Dedifferentiated amniotic fluid mesenchymal stem cell (primary cell): ENCODE results near the gene PEMT.
"Not testable (repeated sequence)": the region's sequence is repeated elsewhere in the genome, so short reads cannot be mapped to it uniquely, and the experiment has no call there.

ENCODE experiments used
- DNase-seq: peaks from one replicate; pipeline ENCODE4 v3.0.0-alpha.2; 2016; ENCODE audit errors: extremely low spot score

PEMT gene

DNA sequence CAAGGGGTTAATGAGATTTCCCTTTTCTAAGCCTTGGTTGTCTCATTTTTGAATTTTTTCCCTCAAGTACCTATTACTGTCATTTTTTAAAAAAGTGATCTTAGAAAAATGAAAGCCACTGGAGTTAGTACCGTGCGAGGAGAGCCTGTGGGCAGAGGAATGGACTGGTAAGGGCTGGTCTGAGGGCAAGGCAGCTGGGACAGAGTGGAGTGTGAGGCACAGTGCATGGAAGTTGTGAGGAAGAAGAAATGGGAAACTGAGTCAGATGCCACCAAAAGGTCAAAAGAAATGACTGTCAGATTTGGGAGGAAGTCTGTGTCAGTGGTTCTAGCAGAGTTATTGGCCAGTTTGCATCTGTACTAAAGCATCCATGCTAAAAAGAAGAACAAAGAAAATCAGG, 103.5 kb downstream of the PEMT start:
- DNase-seq: no peak

GRCh38 chr17:17486416-17486815, 105.1 kb downstream of the PEMT start:
- not testable (repeated sequence) for DNase-seq

DNA sequence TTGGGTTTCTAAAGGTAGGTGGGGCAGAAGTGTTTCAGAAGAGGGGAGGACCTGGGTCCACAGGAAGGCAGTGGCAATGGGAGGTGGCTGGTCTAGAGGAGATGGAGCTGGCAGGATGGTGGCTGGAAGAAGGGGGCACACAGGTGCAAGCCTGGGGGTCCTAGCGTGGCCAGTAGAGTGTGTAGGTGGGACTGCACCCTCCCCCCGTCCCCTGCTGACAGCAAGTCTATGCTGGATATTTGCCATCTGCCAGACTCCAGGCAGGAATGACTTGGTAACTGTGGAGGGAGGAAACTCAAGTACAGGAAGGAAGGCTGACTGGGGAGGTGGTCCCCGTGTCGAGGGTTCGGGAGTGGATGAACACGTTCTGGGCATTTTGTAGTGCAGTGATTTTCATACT, 106.1 kb downstream of the PEMT start:
- no peak for DNase-seq

DNA sequence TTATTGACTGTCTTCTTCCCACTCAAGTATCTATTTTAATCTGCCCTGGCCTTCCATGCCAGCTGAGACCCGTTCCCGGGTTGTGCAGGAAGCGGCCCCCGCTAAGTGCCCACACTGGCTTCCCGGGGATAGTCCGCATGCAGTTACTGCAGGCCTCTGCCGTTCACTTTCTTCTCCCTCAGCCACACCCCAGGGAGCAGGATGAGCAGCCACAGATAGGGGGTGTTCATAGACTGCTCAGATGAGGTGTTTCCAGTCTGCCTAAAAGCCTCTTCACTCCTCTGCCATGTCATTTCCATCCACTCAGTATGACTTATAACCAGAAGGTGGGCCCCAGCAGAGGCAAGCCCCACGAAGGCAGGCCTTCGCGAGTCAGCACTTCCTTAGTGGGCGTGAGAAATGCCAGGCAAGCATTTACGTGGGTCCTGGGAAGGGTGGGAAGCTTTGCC, 107.0 kb downstream of the PEMT start:
- DNase-seq: no peak

GRCh38 chr17:17481860-17482259, 109.6 kb downstream of the PEMT start:
- DNase-seq: no peak

DNA sequence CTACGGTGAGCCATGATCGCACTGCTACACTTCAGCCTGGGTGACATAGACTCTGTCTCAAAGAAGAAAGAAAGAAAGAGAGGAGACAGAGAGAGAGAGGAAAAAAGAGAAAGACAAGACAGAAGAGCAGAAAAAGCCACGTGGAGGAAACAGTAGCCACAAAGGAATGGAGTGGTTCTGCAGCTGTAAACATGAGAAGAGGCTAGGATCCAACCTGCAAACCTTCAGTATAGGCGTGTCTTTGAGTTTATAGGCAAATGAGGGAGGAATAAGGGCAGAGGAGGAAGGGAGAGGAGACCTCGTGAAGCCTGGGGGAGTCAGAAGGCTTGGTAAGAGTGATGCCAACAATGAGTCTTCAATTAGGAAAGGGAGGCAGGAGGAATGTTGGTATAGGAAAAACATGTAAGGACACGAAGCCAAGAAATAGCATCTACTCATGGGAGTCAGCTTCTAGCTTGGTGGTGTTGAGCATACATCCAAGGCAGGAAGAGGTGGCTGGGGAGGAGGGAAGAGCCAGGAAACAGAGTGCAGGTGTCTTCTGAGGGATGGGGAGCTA, 110.8 kb downstream of the PEMT start:
- no peak for DNase-seq

GRCh38 chr17:17479209-17479608, 112.3 kb downstream of the PEMT start:
- no peak for DNase-seq

- DNase-seq: peak; percentile 85
Observed at GRCh38 chr17:17476865-17477467, 114.5 kb downstream of the PEMT start, which contains the start of gene MED9. MED9 (plus strand) TSS chr17:17477000; CDS start chr17:17477042, 42 bp downstream.

GRCh38 chr17:17474341-17474740, 117.2 kb downstream of the PEMT start:
- DNase-seq: no peak

GRCh38 chr17:17472333-17472920, 119.1 kb downstream of the PEMT start:
- no peak for DNase-seq

- DNase-seq: no peak
Observed at GRCh38 chr17:17469996-17470395, 121.5 kb downstream of the PEMT start.

GRCh38 chr17:17469358-17469757, 122.2 kb downstream of the PEMT start:
- DNase-seq: no peak

- no peak for DNase-seq
Observed at GRCh38 chr17:17468217-17469010, 123.1 kb downstream of the PEMT start.

DNA sequence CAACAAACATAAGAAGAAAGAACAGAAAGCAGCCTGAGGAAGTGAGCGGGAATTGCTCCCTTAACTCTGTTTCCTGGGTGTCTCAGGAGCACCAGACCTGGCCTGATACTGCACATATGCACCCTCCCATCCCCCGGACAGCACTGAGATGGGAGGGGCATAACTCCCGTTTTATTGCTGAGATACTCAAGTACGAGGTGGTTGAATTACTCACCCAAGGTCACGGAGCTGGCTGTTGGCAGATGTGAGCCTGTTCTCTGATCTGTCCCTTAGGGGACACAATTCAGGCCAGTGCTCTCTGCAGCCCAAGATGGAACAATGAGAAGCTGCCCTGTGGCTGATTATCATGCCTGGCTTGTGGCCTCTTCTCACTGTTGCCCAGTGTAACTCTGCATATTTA, 123.8 kb downstream of the PEMT start:
- no peak for DNase-seq

DNA sequence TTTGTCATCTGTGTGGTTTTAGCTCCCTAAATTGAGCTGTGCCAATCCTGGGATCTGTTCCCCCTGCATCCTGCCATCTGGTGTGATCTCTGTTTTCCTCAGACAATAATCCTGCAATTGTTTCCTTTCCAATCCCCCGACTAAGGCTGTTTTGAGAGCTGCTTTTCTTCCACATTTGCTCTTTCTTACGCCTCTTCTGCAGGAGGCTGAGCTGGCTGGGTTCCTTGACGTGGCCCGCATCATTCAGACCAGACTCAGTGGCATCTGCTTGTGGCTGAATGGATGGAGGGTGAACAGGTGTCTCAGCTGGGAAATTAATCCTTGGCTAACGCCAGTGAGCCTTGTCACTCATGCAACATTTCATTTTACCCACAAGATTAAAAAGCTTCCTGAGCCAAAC, 124.5 kb downstream of the PEMT start:
- no peak for DNase-seq

GRCh38 chr17:17466511-17466910, 125.0 kb downstream of the PEMT start:
- DNase-seq: no peak

DNA sequence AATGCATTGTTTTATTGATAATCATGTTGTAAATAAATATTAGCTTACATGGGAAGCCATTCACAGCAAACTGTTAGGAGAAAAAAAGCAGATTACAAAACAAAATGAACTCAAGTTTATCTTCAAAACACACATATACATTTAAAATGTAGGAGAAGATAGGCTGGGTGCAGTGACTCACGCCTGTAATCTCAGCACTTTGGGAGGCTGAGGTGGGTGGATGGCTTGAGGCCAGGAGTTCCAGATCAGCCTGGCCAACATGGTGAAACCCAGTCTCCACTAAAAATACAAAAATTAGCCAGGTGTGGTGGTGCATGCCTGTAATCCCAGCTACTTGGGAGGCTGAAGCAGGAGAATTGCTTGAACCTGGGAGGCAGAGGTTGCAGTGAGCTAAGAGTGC, 125.6 kb downstream of the PEMT start:
- DNase-seq: not testable (repeated sequence)

- DNase-seq: no peak
Observed at GRCh38 chr17:17463821-17464220, 127.7 kb downstream of the PEMT start.

DNA sequence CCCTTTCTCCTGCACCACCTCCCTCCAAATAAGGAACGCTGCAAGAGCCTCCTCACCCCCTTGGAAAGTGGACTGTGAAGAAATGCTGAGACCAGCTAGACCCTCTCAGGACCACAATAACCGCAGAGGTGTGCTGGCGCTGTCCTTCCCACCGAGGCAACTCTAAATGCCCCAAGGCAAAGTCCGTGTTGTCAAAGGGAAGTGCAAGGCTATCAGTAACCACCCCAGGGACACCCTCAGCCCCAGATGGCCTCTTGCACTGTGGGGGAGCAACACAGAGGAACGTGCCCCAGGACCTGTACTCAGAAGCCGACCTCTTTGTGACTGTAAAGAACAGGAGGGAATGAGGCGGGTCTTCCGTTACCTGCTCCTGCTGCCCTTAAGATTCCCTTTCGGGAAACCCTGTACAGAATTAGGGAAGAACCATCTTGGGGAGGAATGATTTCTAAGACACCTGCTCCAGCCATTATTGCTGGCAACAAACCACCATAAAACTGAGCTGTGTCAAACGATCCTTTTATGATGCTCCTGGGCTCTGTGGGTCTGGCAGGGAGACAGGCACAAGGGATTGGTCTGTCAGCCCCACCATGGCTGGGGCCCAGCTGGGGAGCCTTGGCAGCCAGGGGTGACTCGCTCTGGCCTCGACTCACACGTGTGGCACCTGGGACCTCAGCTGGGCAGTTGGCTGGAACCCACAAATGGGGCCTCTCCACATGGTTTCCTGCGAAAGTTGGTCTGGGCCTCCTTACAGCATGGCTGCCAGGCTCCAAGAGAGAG, 129.3 kb downstream of the PEMT start:
- no peak for DNase-seq

DNA sequence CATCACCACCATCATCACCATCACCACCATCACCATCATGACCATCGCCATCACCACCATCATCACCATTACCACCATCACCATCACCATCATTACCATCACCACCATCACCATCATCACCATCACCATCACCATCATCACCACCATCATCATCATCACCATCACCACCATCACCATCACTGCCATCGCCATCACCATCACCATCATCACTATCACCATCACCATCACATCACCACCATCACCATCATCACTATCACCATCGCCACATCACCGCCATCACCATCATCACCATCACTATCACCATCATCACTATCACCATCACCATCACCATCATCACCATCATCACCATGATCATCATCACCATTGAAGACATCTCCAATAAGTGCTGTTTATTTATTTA, 131.5 kb downstream of the PEMT start:
- no peak for DNase-seq

DNA sequence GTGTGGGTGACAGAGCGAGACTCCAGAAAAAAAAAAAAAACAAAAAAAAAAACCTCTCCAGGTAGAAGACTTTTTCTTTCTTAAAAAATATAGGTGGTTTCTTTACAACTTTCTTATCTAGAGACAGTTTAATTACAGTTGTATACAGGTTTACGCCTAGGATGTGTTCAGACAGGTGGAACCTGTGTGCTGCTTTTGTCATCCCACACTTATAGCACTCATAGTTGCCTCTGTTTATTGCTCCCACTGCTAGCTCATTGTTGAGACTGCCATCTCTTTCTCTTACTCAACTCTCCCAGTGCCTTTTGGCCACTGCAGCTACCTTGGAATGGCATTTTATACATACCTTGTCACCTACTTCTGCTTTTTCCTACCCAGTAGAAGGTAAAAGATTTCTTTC, 133.8 kb downstream of the PEMT start:
- no peak for DNase-seq

DNA sequence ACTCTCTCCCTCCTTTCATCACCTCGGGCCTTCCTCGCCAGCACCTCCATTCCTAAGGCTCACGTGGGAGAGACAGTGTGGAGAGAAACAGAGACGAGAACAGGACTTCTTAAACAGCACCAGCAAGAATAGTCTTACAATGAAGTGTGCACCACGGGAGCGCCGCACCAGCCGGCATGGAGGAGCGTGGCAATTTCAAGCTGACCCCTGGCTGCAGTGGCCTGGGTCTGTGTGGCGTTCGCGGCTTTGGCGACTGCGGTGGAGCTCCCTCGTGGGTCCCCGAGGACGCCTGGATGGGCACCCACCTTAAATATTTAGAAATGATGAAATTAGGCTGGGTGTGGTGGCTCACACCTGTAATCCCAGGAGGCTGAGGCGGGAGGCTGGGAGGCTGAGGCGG, 135.3 kb downstream of the PEMT start:
- no peak for DNase-seq
